NCI-H345 treated with DMSO at 0.1 percent for 48 hours (cell line): ENCODE data around the gene SLC25A42.

Experiments
- DNase-seq: peaks from one replicate; lab custom pipeline; 2025; ENCODE audit not compliant: unreplicated experiment; lab: John Stamatoyannopoulos, UW

SLC25A42 gene

GRCh38 chr19:19159534-19159933 is 95.7 kb downstream of the SLC25A42 start:
- DNase-seq: no peak

- no peak for DNase-seq
Measured at GRCh38 chr19:19160461-19161035, 96.8 kb downstream of the SLC25A42 start.

GRCh38 chr19:19162495-19162894 is 98.7 kb downstream of the SLC25A42 start:
- DNase-seq: no peak
